Hippocampal formation (tissue), 2 donors: ENCODE results near the gene HTRA3.

Source experiments
- DNase-seq, 2 donors: peaks; one replicate each; lab custom pipeline; 2025; lab: John Stamatoyannopoulos, UW

HTRA3 gene

GRCh38 chr4:8269535-8270417 lies at the start of gene HTRA3:
HTRA3 (plus strand) TSS chr4:8269754; CDS start chr4:8269969, 215 bp downstream.
- DNase-seq = no peak

GRCh38 chr4:8220661-8221450 lies 48.7 kb upstream of the HTRA3 start:
- no peak for DNase-seq

GRCh38 chr4:8221476-8221875 lies 48.1 kb upstream of the HTRA3 start:
- DNase-seq = peak in 1 of 2 donors; percentile 56

GRCh38 chr4:8221985-8222384 lies 47.6 kb upstream of the HTRA3 start:
- no peak for DNase-seq

GRCh38 chr4:8222609-8223388 lies 46.8 kb upstream of the HTRA3 start:
- no peak for DNase-seq

GRCh38 chr4:8224267-8224974 lies 45.1 kb upstream of the HTRA3 start:
- DNase-seq = no peak

- DNase-seq = no peak
Measured at GRCh38 chr4:8224975-8225625, 44.5 kb upstream of the HTRA3 start.

- no peak for DNase-seq
Measured at GRCh38 chr4:8225706-8226443, 43.7 kb upstream of the HTRA3 start.

- no peak for DNase-seq
Measured at GRCh38 chr4:8227201-8227770, 42.3 kb upstream of the HTRA3 start.

GRCh38 chr4:8227771-8228318 lies 41.7 kb upstream of the HTRA3 start:
- DNase-seq = no peak

- peak in 1 of 2 donors; percentile 24 for DNase-seq
Measured at GRCh38 chr4:8228319-8229250, 41.0 kb upstream of the HTRA3 start.

GRCh38 chr4:8229331-8229975 lies 40.1 kb upstream of the HTRA3 start:
- no peak for DNase-seq

- DNase-seq = no peak
Measured at GRCh38 chr4:8230033-8230432, 39.5 kb upstream of the HTRA3 start.

GRCh38 chr4:8230891-8231290 lies 38.7 kb upstream of the HTRA3 start:
- DNase-seq = no peak

GRCh38 chr4:8231551-8232049 lies 38.0 kb upstream of the HTRA3 start:
- DNase-seq = no peak

GRCh38 chr4:8232748-8233147 lies 36.8 kb upstream of the HTRA3 start:
- no peak for DNase-seq

GRCh38 chr4:8233672-8234484 lies 35.7 kb upstream of the HTRA3 start:
- DNase-seq = no peak
